Endometrial microvascular endothelial cells (primary cell): ENCODE data around the gene HSPB9. TPM values are rescaled to one million over a fixed set of nuclear protein-coding genes. Genes with fewer than 3 reads are reported as not detected.

Experiments used
- in situ Hi-C: cut with HindIII; loops from 2 replicates; pipeline ENCODE4 v1.10.0; 2017; ENCODE audit warnings: low sequenced_read_pairs, low pct_unique_long_range_greater_than_20kb; ENCODE audit errors: inconsistent ontology term
- total RNA-seq: library from RNA; depleted of rRNA; stranded (reverse); fragments of >200 nt; gene quantifications from one replicate; pipeline ENCODE4 v1.2.3, GENCODE V29; 2015; ENCODE audit errors: inconsistent ontology term

Gene HSPB9
- total RNA-seq, 1 donor from 2014 or later: not detected

DNA sequence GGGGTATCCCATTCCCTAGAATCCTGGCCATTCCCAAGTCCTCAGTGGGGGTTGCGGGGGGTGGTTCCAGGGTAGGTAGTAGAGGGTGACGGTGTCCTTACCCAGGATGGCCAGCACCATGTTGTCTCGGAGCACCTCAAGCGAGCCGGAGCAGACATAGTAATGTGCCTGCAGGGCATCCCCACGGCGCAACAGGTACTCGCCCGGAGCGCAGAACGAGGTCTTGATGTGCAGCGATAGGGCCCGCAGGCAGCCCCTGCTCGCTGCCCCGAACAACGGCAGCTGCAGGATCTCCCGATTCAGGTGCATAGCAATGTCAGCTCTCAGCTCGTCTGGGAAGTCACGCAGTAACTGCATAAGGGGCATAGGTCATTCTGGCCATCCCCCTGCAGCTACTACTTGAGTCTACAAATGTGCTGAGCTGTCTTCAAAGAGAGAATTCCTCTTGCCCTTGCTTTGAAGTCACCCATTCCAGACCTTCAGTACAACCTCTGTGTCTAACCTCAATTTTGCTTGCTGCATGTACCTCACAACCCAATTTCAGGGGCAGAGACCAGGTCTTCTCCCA, 43.7 kb downstream of the HSPB9 start:
- in situ Hi-C loops: no loop called here

DNA sequence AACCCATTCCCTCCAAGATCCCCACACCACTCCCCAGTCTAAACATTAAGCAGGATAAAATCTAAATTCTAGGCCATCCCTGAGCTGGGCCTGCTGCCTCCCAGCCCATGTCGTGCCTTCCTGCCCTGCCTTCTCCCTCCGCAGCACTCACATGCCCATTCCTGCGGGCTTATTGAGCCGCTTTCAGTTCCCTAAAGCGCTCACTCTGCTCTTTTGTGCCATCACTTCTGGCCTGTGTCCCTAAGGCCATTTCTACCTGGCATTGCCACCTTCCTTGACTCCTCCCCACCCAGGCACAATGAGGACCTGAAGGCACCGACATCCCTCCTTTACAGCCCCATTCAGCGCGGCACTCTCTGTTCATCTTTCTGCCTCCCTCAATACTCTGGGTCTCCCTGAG, 45.2 kb downstream of the HSPB9 start:
- in situ Hi-C loops: no loop called here

DNA sequence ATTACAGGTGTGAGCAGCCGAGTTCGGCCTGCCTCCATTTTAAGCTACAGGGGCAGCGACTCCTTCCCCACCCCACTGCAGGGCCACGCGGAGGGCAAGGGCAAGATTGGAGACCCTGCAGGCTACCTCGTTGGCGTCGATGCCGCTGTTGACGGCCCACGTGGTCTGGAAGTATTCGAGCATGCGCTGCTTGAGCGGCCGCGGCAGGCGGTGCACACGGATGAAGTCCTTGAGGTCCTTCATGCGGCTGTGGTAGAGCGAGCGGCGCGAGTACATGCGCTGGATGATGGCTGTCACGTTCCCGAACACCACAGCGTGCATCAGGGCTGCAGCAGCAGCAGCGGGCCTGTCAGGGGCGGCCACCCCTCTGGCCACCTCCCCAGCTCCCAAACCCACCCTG, 46.7 kb downstream of the HSPB9 start:
- in situ Hi-C loops: no loop called here

DNA sequence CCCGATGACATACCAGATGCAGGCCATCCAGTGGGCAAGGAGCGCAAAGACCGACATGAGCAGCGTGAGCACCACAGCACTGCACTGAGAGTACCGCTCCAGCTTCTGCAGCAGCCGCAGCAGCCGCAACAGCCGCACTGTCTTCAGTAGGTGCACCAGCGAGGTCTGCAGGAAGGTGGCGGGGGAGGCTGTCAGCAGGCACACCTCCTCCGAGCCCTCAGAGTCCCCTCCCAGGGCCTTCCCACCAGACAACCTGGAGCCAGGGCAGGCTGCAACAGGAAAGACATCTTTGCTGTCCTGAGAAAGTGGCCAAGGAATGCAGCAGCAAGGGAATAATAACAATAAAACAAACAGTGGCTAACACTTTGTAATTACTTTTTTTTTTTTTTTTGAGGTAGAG, 49.2 kb downstream of the HSPB9 start:
- in situ Hi-C loops: no loop called here

Other genes starting within 250 kb of the HSPB9 start
- gene ACLY, start 203.9 kb upstream of the HSPB9 start, total RNA-seq: 237 TPM
- not detected for gene ODAD4, start 192.2 kb upstream of the HSPB9 start, total RNA-seq
- gene CNP, start 156.0 kb upstream of the HSPB9 start, total RNA-seq: 92.8 TPM
- 66.0 TPM for gene DNAJC7, start 105.4 kb upstream of the HSPB9 start, total RNA-seq
- 60.0 TPM for gene NKIRAS2, start 102.7 kb upstream of the HSPB9 start, total RNA-seq
- gene C17orf113, start 72.2 kb upstream of the HSPB9 start, total RNA-seq: 0.56 TPM
- 0.19 TPM for gene ZNF385C, start 24.3 kb upstream of the HSPB9 start, total RNA-seq
- gene DHX58, start 10.1 kb upstream of the HSPB9 start, total RNA-seq: 7.1 TPM
- 15.9 TPM for gene KAT2A, start 1.4 kb upstream of the HSPB9 start, total RNA-seq
- gene RAB5C, start 32.2 kb downstream of the HSPB9 start, total RNA-seq: 197 TPM
- not detected for gene KCNH4, start 58.3 kb downstream of the HSPB9 start, total RNA-seq
- not detected for gene HCRT, start 62.6 kb downstream of the HSPB9 start, total RNA-seq
- 14.9 TPM for gene GHDC, start 71.7 kb downstream of the HSPB9 start, total RNA-seq
- 38.3 TPM for gene STAT5B, start 153.6 kb downstream of the HSPB9 start, total RNA-seq
- 12.5 TPM for gene STAT5A, start 165.7 kb downstream of the HSPB9 start, total RNA-seq